ENCODE measurements around the gene MXD1. TPM values are rescaled to one million over a fixed set of nuclear protein-coding genes. Genes with fewer than 3 reads are reported as not detected.

Gene MXD1
- total RNA-seq, 4 donors from 2014 or later = 6.1 to 8.6 (median 6.9) TPM

GRCh38 chr2:69918401-69918800 lies 3.5 kb downstream of the MXD1 start:
- peaks cover 0 to 27% of the 10 kb centered on the region in 2 donors for H3K36me3 ChIP-seq
- no peaks in the 10 kb centered on the region for H3K9me3 ChIP-seq
- H3K4me3 ChIP-seq = peak overlapping the region in 1 of 4 donors; percentile 2
- no peak for TF ChIP-seq POLR2A (IDR thresholded peaks at IDR 0.05)
- peaks cover 30 to 35% of the 10 kb centered on the region in 2 donors for H3K4me1 ChIP-seq
- no peaks in the 10 kb centered on the region for H3K27me3 ChIP-seq
- in situ Hi-C loops (cut with MboI; ENCODE audit: low sequenced_read_pairs in 4 of 4) = loop anchor here (5.0 to 25.0 kb wide), 5 partner anchors 144 to 386 kb away; partner anchors contain the start of genes SNRPG (in 2 of the 4) and FAM136A (in 1 of the 4)
- intact Hi-C loops (cut with DNase I; ENCODE audit: low total_unique reads) = loop anchor here (10.0 kb wide), 1 partner anchor 174 kb away; the partner anchor contains the start of gene ANXA4
- DNase-seq (no peak), ATAC-seq (no peak)
- H3K27ac ChIP-seq = peak overlapping the region; percentile 96 to 98 (median 96)

DNA sequence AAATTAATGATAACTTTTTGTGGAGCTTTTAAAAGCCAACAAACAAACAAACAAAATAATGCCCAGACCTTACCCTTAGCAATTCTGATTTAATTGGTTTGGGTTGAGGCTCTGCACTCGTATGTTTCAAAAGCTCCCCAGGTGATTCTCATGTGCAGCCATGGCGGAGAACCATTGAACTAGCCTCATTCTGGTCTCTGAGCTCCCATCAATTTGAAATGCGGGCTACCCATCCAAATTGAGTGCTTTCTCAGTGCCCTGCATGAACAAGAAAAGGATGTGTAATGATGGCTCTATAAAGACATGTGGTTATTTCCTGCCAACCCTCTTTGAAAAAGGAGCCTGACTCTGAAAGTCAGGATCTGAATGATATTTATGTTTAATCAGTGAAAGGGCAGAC lies 8.2 kb downstream of the MXD1 start:
- Histone ChIP-seq H3K4me3 (no peak overlapping the region), H3K4me1 (peaks cover 1 to 10% of the 10 kb centered on the region in 2 donors), H3K36me3 (peaks cover 0 to 27% of the 10 kb centered on the region in 2 donors), H3K27me3 (no peaks in the 10 kb centered on the region), H3K27ac (no peak overlapping the region), H3K9me3 (no peaks in the 10 kb centered on the region)
- ATAC-seq = no peak
- in situ Hi-C loops (cut with MboI; ENCODE audit: low sequenced_read_pairs in 4 of 4) = loop anchor here in 2 of 4 donors (25.0 kb wide), 2 partner anchors 139 to 364 kb away; partner anchors contain the start of gene SNRPG (in 2 of the 2)
- intact Hi-C loops (cut with DNase I; ENCODE audit: low total_unique reads) = no loop called here
- TF ChIP-seq CTCF (IDR thresholded peaks at IDR 0.05 in 4 of 5, conservative IDR thresholded peaks at IDR 0.05 in 1 of 5) (no peak), POLR2A (IDR thresholded peaks at IDR 0.05) (no peak)
- DNase-seq = no peak

GRCh38 chr2:69926849-69927515 lies 12.1 kb downstream of the MXD1 start:
- Histone ChIP-seq H3K4me1 (peaks cover 4 to 9% of the 10 kb centered on the region in 2 donors), H3K27me3 (no peaks in the 10 kb centered on the region), H3K4me3 (no peak overlapping the region), H3K36me3 (peaks cover 0 to 10% of the 10 kb centered on the region in 2 donors), H3K9me3 (no peaks in the 10 kb centered on the region), H3K27ac (no peak overlapping the region)
- intact Hi-C loops (cut with DNase I; ENCODE audit: low total_unique reads) (no loop called here), in situ Hi-C loops (cut with MboI; ENCODE audit: low sequenced_read_pairs in 4 of 4) (no loop called here)
- ATAC-seq = peak; percentile 35 to 71
- TF ChIP-seq CTCF (IDR thresholded peaks at IDR 0.05 in 4 of 5, conservative IDR thresholded peaks at IDR 0.05 in 1 of 5) (no peak), POLR2A (IDR thresholded peaks at IDR 0.05) (no peak)
- DNase-seq = no peak

DNA sequence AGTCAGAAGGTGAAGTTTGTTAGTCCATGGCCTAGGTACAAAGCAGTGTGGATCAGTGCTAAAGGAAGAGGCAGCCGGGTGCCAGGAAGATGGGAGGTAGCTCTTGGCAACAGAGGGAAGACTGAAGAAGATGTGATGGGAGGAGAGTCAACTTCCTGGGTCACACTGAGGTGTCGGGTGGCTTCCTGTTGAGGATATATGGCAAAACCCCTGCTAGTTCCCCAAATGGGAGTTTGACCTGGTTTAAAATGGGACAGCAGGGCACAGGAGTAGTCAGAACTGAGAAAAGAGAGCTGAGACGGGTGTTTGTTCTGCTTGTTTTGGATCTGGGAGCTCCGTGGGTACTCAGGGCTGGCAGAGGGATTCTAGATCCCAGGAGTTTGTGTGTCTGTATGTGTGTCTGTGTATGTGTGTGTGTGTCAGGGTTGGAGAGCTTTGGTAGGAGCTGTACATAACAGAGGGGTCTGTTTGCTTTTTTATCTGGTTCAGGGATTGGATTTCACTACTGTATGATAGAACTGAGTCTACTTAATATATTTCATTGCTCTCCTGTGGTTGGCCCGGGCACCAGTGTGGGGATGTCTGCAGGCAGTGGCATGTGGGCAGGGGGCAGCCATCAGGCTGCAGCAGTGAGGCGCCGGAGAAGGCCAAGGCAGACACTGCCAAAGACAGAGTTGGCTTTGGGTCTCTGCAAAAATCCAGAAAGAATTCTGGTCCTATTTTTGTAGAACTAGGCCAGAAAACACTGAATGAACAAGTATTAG lies 17.1 kb downstream of the MXD1 start:
- intact Hi-C loops (cut with DNase I; ENCODE audit: low total_unique reads) (no loop called here), in situ Hi-C loops (cut with MboI; ENCODE audit: low sequenced_read_pairs in 4 of 4) (no loop called here)
- DNase-seq = no peak
- TF ChIP-seq POLR2A (IDR thresholded peaks at IDR 0.05) = no peak
- no peak for TF ChIP-seq CTCF (IDR thresholded peaks at IDR 0.05 in 4 of 5, conservative IDR thresholded peaks at IDR 0.05 in 1 of 5)
- H3K9me3 ChIP-seq = no peaks in the 10 kb centered on the region
- H3K4me3 ChIP-seq = no peak overlapping the region
- H3K36me3 ChIP-seq = peaks cover 0 to 29% of the 10 kb centered on the region in 2 donors
- ATAC-seq = no peak
- peaks cover 16 to 25% of the 10 kb centered on the region in 2 donors for H3K4me1 ChIP-seq
- no peak overlapping the region for H3K27ac ChIP-seq
- H3K27me3 ChIP-seq = no peaks in the 10 kb centered on the region

- intact Hi-C loops (cut with DNase I; ENCODE audit: low total_unique reads) (no loop called here), in situ Hi-C loops (cut with MboI; ENCODE audit: low sequenced_read_pairs in 4 of 4) (no loop called here)
- peaks cover 0 to 34% of the 10 kb centered on the region in 2 donors for H3K36me3 ChIP-seq
- peaks cover 16 to 25% of the 10 kb centered on the region in 2 donors for H3K4me1 ChIP-seq
- no peak overlapping the region for H3K27ac ChIP-seq
- DNase-seq (no peak), ATAC-seq (no peak)
- no peak overlapping the region for H3K4me3 ChIP-seq
- H3K9me3 ChIP-seq = no peaks in the 10 kb centered on the region
- TF ChIP-seq POLR2A (IDR thresholded peaks at IDR 0.05) (no peak), CTCF (IDR thresholded peaks at IDR 0.05 in 4 of 5, conservative IDR thresholded peaks at IDR 0.05 in 1 of 5) (no peak)
- no peaks in the 10 kb centered on the region for H3K27me3 ChIP-seq
Observed at GRCh38 chr2:69932596-69932922, 17.6 kb downstream of the MXD1 start.
